HG02623 (cell line): ENCODE measurements around the gene NID1.
"Not testable (repeated sequence)": the region's sequence is repeated elsewhere in the genome, so short reads cannot be mapped to it uniquely, and the experiment has no call there.

Source experiments
- ATAC-seq: cut with Tn5 transposase; IDR thresholded peaks from one replicate; pipeline ENCODE4 v1.9.1; 2021; ENCODE audit warnings: moderate library complexity; ENCODE audit not compliant: unreplicated experiment

The NID1 gene

GRCh38 chr1:236002025-236002390 is 62.9 kb downstream of the NID1 start:
- no peak for ATAC-seq

- ATAC-seq, result no peak
Measured at GRCh38 chr1:236000781-236001180, 64.1 kb downstream of the NID1 start.

- ATAC-seq, result peak; percentile 68
Measured at GRCh38 chr1:235999259-235999925, 65.5 kb downstream of the NID1 start.

GRCh38 chr1:235998812-235999211 is 66.1 kb downstream of the NID1 start:
- peak; percentile 24 for ATAC-seq

GRCh38 chr1:235997931-235998330 is 67.0 kb downstream of the NID1 start:
- no peak for ATAC-seq

GRCh38 chr1:235997049-235997448 is 67.8 kb downstream of the NID1 start:
- no peak for ATAC-seq

- peak; percentile 29 for ATAC-seq
Measured at GRCh38 chr1:235996048-235996785, 68.7 kb downstream of the NID1 start.

- ATAC-seq, result no peak
Measured at GRCh38 chr1:235995511-235995910, 69.4 kb downstream of the NID1 start.

- no peak for ATAC-seq
Measured at GRCh38 chr1:235993652-235994051, 71.2 kb downstream of the NID1 start.

- ATAC-seq, result no peak
Measured at GRCh38 chr1:235992868-235993267, 72.0 kb downstream of the NID1 start.

- ATAC-seq, result no peak
Measured at GRCh38 chr1:235992346-235992745, 72.5 kb downstream of the NID1 start.

GRCh38 chr1:235990330-235990795 is 74.5 kb downstream of the NID1 start:
- no peak for ATAC-seq

GRCh38 chr1:235989105-235989504 is 75.8 kb downstream of the NID1 start:
- ATAC-seq, result no peak

GRCh38 chr1:235986869-235987268 is 78.0 kb downstream of the NID1 start:
- ATAC-seq, result no peak

- no peak for ATAC-seq
Measured at GRCh38 chr1:235984041-235984825, 80.7 kb downstream of the NID1 start.

GRCh38 chr1:235980976-235981375 is 83.9 kb downstream of the NID1 start:
- no peak for ATAC-seq

GRCh38 chr1:235979716-235980333 is 85.1 kb downstream of the NID1 start:
- no peak for ATAC-seq

- no peak for ATAC-seq
Measured at GRCh38 chr1:235979176-235979575, 85.7 kb downstream of the NID1 start.

GRCh38 chr1:235976490-235976889 is 88.4 kb downstream of the NID1 start:
- no peak for ATAC-seq

GRCh38 chr1:235974616-235975015 is 90.3 kb downstream of the NID1 start:
- no peak for ATAC-seq

- not testable (repeated sequence) for ATAC-seq
Measured at GRCh38 chr1:235972691-235973090, 92.2 kb downstream of the NID1 start.
